ENCODE data around the gene RGS4.

RGS4 gene

DNA sequence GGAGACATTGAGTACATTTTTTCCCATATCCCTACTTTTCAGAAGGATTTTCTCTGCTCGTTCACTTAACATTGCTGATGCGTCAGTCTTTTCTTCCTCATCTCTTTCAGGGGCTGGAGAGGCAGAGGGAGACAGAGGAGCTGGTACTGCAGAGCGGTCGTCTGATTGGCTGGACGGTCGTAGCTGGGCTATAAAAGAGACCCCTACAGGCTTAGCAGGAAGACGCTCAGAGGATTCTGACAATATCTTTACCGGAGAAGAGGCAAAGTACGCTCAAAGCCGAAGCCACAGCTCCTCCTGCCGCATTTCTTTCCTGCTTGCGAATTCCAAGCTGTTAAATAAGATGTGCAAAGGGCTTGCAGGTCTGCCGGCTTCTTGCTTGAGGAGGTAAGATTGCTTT is at the start of gene RGS4:
Gene RGS4, plus strand, starts transcription at position 220 of the 400 bp plus-strand sequence. Its CDS starts 124 bp downstream, at position 344.
- peak; percentile 64 to 91 for DNase-seq

DNA sequence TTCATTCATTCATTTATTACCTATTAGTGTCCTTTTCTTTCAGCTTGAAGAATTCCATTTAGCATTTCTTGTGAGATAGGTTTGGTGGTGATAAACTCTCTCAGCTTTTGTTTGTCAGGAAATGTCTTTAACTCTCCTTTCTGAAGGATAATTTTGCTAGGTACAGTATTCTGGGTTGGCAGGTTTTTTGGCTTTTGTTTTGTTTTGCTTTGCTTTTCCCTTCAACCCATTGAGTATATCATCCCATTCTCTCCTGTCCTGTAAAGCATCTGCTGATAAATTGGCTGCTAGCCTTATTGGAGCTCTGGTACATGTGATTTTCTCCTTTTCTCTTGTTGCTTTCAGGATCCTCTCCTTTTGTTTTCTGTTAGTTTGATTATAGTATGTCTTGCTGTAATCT is 47.0 kb upstream of the RGS4 start:
- no peak for DNase-seq

DNA sequence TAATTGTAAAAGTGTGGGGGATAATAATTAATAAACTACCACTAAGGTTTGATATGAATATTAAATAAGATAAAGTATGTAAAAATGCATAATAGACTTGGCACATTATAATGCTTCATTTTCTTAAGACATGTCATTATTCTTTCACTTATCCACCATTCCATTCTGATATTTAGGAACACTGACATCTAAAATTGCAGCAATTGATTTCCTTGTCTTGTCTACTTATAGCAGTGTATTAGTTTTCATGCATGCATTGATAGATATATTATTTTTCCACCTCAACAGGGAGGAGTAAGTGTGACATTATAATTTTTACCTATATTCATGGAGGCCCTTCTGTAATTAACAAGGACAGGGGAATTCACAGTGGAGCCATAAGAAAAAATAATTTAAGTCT is 41.6 kb upstream of the RGS4 start:
- DNase-seq: no peak

DNA sequence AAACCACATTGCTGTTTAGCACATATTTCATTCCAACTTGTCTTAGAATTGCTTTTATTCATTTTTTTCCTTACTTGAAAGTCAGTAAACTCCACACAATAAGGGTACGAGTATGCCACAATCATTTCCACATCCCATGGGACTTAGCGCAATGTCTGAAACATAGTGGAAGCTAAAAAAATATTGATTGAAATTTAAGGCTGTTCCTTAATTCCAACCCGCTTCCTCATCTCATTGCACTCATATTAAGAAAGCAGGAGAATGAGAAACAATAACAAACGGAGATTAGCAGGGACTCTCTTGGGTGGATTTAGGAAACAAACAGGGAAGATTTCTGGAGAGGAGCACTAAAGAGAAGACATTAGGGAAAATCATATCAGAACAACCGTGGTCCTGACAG is 39.3 kb upstream of the RGS4 start:
- no peak for DNase-seq

DNA sequence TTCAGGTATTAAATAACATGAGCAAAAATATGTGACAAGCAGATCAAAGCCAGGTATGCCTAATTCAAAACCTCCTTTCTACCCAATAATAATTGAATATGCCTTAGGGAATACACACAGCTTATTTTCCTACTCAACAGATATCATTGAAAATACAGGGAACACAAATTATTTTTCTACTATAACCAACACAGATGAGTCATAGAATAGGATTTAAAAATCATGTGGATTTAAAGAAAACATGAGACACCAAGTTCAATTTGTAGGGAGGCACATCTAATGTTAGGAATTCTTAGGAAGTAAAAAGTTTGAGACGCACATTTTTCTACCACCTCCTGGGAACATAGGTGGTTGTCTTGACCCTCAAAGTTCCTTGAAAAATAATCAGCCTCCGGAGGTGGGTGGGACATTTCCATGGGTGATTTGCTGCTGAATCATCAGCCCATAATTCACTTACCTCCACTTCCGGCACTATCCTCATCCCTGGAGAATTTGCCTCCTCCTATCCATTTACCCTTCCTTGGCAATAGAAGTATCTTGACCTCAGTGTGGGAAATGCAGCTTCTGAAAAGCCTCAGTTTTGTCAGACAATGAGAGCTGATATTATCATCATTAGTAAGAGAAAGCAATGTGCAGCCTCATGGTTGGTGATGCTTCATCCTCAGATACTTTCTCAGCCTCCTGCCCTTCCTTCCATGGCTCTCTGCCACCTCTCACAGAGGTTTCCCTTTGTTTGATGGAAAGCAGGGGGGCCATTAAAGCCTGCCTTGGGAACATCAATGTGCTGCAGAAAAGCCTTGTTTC is 33.5 kb upstream of the RGS4 start:
- DNase-seq: peak in 1 of 2 experiments; percentile 34

DNA sequence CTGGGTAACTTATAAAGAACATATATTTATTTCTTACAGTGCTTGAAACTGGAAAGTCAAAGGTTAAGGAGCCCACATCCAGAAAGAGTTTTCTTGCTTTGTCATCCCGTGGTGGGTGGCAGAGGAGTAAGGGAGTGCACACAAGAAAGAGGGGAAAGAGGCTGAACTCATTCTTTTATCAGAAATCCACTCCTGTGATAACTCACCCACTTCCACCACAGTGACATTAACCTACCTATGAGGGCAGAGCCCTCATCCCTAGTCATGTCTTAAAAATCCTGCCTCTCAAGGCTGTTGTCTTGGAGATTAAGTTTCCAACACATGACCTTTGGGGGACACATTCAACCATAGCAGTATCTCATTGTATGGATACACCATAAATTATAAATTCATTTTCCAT is 32.5 kb upstream of the RGS4 start:
- no peak for DNase-seq

DNA sequence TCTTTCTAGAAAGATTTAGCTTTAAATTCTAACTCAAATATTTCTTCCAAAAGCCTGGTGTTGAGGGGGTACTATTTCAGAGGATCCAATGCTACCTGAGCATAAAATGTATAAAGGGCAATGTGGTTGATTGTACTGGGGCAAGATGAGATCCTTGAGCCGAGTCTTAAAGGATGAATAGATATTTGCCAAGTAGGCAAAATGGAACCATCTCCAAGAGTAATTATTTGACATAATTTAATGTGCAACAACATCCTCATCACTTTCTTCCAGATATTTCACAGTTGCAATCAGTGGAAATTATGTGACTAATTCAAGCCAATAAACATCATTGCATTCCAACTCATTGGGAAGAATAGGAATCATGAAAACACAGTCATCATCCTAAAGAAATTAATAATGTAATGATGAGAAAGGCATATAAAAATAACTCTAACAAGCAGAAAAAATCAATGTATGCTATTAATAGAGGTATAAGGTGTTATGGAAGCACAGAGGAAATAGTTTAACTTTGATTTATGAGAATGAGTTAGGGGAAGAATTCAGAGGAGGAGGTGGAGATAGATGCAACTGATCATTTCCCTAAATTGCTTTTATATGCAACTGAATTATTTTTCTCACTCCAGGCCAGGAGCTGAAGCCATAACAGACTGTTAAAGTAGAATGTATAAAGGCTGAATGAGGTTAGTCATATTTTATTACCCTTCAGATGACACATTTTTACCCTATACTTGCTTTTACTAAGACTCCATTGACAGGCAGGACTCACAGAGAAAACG is 30.0 kb upstream of the RGS4 start:
- DNase-seq: no peak

DNA sequence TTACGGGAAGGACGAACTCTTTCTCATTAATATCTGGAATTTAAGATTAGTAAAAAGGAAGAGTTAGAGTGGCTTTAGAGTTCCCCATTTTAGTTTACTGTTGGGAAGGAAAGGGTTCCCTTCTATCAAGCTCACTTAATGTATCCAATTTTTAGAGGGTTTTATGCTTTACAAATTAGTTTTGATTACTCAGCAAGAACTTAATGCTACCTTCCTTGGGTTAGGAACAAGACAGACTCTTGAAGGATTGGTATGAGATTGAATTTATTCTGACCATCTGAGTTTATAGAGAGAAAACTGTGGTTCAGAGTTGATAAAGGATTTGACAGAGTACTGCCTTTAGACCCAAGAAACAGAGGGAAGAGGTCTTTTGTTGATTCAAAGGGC is 29.5 kb upstream of the RGS4 start:
- no peak for DNase-seq

DNA sequence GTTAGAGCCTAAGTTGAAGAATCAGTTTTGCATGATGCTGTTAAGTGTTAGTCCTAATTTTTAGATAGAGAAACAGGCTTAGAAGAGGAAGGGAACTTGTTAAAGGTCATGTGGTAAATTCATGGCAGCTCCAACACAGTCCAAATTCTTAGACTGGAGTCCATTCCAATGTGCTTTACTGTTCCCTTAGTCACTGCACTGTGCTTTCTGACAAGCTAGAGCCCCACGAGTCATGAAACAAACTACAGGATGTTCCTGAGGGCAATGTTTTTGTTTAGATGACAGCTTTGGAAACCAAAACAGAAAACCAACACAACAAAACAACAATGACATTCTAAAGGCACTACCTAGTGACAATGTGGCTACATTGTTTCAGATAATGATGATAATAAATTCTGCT is 23.1 kb upstream of the RGS4 start:
- no peak for DNase-seq

DNA sequence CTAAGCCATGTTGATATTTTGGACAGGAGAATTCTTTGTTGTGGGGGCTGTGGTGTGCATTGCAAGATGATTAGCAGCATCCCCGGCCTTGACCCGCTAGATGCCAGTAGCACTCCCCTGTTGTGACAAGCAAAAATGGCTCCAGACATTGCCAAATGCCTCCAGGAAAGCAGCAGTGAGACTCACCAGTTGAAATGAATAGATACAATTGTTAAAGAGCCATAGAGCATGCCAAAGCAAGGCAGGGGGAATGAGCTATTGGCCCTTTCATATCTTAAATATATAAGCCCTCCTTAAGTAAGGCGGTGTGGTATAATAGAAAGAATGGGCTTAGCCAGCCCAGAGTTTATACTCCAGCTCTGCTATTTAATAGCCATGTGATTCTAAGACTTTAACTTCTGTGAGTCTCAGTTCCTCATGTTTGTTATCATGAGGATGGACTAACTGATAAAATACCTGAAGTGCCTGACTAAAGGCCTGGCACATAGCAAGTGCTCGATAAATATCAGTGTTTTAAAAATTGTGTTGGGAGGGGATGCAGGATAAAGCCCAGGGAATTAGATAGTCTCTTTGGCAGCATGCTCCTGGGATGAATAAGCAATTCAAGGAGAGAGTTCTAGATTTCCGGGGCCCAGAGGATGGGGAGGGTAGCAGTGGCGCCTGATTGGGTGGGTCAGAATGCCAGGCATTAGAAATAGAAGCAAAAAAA is 21.1 kb upstream of the RGS4 start:
- no peak for DNase-seq

DNA sequence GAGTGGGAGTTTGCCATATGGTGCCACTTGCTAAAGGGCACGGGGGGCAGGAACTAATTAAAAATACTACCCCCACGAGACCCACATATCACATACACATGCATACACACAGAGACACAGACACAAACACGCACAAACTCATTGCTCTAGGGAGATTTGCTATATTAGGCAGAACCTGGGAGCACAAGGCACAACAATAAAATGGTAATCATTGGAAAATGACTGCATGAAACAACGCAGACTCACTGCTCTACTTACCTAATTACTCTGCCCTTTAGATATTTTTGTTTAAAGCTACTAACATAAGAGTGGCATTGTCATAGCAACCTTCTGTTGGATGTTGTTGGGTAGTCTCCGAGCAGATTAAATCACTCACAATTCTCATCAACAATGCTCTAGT is 20.3 kb upstream of the RGS4 start:
- no peak for DNase-seq

DNA sequence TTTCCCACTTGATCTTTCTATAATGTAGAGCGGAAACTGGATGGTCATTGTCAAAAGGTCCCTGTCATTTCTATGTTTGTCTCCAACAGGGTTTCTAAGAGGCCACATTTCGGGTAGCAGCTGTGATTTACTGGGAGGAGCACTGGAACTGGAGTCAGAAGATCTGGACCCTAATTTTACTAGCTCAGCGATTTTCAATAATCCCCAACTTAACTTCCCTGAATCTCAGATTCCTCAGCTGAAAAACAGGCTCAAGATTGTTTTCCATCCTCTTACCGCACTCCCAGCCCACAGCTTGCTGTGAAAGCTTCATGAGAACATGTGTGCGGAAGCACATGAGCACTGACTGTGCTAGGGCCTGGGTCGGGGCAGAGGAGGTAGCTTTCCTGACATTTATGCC is 19.9 kb upstream of the RGS4 start:
- no peak for DNase-seq

DNA sequence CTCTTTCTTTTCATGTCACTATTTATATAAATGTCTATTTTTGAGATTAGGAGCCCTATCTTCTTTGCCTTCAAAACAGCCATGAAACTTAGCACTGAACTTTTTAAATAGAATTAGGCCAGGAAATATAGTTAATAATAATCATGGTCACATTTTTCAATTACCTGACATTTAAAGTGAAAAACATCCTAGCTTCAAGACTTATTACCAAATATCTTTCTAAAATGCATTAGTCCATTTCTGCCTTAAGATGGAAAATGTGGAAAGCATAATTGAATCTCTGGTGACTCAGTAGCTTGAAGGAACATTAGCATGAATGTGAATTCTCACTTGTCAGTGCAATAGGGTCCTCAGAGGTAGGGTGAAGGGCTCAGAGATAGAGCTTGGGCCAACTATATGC is 18.7 kb upstream of the RGS4 start:
- DNase-seq: no peak

DNA sequence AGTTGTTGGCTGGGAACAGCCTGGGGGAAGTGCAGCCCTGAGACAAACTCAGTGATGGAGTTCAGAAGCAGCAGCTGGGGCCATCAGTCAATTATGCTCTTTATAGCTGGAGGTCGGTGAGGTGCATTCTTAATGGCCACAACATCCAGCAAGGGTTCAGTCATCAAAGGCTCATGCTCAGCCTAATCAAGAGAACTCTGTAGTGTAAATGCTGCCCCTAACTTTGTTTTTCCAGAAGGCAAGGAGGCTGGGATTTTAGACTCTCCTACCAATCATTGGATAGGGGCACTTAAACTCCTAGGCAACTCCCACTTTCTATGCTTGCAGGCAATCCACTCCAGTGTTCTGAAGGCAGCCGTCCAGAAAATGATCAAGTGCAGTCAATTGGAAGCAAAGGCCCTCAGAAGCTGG is 15.0 kb upstream of the RGS4 start:
- DNase-seq: peak; percentile 55 to 72

DNA sequence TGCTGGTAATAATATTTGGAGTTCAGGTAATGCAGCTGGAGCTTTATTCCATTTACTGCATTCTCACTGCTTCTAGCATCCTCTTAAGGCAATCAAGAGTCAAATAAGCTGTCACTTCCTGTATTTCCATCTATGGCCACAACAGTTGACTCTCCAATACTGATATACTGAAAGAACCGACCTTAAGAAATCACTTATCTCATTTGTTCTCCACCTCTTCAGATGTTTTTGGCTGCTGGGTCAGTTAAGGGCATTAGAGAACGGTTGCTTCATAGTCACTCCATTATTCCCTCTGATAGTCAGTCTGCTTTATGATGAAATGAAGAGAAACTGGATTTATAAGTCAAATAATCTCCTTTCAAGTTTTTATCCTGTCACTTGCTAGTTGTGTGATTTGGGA is 14.2 kb upstream of the RGS4 start:
- DNase-seq: no peak

DNA sequence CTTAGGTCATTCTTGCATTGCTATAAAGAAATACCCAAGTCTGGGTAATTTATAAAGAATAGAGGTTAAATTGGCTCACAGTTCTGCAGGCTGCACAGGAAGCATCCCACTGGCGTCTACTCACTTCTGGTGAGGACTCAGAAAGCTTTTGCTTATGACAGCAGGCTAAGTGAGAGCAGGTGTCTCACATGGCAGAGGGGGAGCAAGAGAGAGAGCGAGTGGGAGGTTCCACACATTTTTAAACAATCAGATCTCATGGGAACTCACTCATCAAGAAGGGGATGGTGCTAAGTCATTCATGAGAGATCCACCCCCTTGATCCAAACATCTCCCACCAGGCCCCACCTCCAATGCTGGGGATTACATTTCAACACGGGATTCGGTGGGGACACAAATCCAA is 13.6 kb upstream of the RGS4 start:
- no peak for DNase-seq

DNA sequence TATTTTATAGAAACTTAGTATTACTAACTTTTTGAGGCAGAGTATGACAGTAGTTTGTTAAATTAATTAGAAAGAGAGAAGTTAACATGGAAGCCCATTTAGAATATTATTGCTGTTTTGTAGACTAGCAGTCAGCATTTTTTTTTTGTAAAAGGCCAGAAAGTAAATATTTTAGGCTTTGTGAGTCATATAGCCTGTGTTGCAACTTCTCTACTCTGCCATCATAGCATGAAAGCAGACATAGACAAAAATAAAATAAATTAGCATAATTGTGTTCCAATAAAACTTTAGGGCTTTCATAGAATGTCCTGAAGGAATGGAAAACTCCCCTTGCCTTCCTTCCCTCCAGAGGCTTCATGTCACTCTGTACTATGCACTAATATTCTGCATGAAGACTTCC is 12.3 kb upstream of the RGS4 start:
- no peak for DNase-seq

DNA sequence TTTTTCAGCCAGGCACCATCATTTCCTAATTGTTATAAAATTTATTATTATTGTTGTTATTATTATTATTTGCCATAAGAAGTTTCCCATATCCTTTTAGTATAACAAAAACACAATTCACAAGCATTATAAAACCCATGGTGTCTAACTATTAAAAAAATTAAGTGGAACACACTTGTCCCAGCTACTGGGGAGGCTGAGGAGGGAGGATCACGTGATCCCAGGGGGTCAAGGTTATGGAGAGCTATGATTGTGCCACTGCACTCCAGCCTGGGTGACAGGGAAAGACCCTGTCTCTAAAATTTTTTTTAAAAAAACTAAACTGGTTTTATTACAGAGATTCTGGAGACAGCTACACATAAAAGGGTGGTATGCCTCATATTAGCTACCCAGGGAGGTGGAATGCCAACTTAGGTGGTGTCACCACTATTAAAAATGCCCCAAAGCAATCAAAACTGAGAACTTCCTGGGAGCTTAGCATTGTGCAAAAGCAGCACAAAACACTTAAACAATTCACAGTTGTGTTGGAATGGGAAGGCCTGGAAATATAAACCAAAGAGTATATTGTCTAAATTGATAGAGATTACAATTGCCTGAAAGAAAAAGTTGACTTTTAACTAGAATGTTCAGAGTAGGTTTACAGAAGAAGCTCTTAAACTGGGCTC is 8.7 kb upstream of the RGS4 start:
- DNase-seq: no peak

DNA sequence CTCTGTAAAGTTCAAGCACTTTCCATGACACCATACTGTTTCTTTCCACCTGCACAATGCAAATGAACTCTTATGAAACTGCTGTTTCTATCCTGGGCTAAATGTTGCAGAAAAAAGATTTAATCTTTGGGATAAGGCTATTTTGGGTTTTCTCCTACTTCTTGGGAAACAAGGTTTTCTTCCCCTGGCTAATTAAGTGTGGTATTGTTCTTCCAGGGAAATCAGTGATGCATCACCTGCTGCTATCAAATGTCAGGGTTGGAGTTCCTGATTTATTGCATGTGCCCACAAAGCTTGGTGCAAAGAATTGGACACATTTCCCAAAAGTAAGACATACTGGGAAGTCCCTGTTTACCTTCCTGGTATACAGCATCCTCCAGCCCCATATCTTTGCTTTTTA is 6.0 kb upstream of the RGS4 start:
- no peak for DNase-seq

DNA sequence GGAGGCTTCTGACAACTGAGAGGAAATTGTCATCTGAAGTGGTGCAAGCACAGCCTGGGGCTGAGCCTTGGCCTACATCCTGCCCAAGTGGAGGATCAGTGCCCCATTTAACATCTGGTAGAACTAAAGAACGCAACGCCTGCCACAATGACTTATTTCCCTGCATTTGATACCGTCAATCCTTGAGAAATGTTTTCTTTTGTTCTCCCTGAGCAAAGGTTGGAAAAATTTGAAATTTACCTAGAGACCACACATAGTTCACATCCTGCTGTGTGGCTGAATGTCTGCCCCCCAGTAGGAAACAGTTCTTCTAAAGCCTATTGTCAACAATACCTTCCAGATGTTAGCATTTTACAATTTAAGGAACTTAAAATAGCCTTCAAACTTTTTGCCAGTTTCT is 5.6 kb upstream of the RGS4 start:
- DNase-seq: no peak

DNA sequence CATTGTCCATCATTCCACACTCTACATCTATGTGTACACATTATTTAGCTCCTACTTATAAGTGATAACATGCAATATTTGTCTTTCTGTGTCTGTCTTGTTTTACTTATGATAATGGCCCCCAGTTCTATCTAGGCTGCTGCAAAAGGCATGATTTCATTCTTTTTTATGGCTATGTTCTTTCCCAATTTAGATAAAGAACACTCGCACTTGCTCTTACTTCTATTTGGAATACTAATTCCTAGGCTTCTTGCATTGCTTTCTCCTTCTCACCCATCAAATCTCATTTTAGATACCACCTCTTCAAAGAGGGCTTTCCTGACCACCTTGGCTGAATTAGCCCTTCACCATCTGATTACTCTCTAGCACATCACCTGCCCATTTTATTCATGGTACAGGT is 3.0 kb upstream of the RGS4 start:
- no peak for DNase-seq

DNA sequence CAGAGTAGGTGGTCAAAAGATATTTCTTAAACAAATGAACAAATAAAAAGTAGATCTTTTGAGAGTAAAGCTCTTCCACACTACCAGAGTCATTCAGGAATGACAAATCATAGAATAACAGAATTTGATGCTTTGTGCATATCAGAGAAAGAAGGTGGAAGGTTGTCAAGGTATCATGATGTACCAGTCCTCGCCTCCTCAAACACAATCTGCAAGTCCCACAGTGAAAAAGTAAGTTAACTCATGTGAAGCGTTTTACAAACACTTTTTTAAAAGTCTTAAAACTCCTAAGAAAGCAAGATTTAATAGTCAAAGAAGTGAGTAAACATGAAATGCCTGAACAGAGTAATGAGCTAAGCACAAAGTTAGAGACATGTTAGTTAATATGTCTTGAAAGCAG is 2.5 kb upstream of the RGS4 start:
- DNase-seq: no peak

DNA sequence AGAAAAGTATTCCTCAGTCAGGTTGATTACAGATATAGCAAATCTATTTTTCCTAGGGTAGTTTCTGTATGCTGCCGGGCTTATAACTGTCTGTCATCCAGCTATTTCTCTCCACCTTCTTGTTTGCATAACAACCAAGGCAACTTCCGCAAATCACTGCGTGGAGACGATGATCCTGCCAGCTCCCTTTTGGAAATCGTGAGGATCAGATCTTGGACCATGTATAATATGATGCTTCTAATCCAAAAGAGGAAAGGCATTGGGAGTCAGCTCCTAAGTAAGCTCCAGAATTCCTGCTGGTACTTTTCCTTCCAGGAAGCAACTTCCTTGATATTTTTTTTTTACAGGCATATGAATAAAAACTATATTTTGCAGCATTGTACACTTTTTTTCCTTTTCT is 445 bp upstream of the RGS4 start:
- DNase-seq: no peak

Measured in NCI-H446 (cell line).